ENCODE measurements around the gene AEBP2.
"Not testable (repeated sequence)": the region's sequence is repeated elsewhere in the genome, so short reads cannot be mapped to it uniquely, and the experiment has no call there.

AEBP2 gene

DNA sequence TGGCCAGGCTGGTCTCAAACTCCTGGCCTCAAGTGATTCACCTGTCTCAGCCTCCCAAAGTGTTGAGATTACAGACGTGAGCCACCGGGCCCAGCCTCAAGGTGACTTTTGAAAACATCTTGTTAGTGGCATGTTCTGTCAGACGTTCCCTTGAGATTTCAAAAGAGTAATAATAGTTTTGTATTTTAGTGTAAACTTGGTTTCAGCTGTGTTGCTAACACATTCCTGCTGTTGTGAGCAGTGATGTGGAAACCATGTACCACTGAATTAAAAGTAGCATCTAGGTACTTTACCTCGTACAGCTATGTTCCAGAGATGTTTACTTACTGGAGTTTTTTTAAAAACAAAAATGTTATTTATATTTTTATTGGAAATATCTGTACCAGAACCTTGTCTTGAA lies 111.3 kb downstream of the AEBP2 start:
- Histone ChIP-seq H3K36me3 (ENCODE audit: insufficient read depth, low read length) (no peaks in the 10 kb centered on the region), H3K4me1 (ENCODE audit: insufficient read depth, low read length) (peaks cover 6% of the 10 kb centered on the region; the same call in 1 of the 2 replicates), H3K9me3 (ENCODE audit: control insufficient read depth, insufficient read depth, low read length) (no peaks in the 10 kb centered on the region), H3K9ac (ENCODE audit: low read depth, low read length) (no peak overlapping the region)

DNA sequence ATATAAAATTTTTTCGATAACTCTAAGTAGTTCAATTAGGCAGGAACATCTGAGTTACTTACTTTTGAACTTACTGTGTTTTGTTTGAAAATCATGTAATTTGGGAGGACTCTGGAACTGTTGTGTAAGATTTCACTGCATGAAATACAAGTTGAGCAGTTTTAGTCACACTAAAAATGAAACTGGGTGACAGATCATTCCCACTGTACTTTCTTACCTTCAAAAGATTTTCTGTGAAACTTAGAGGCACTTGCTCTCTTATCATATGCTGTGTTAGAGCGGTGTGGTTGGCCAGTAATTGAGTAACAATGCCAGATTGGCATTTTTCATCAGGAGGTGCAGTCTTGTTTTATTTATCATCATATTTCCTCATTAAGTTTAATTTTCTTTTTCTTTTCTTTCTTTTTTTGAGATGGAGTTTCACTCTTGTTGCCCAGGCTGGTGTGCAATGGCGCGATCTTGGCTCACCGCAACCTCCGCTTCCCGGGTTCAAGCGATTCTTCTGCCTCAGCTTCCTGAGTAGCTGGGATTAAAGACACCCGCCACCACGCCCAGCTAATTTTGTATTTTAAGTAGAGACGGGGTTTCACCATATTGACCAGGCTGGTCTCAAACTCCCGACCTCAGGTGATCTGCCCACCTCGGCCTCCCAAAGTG lies 113.3 kb downstream of the AEBP2 start:
- not testable (repeated sequence) for H3K36me3 ChIP-seq (ENCODE audit: insufficient read depth, low read length); H3K9me3 ChIP-seq (ENCODE audit: control insufficient read depth, insufficient read depth, low read length); H3K4me1 ChIP-seq (ENCODE audit: insufficient read depth, low read length); H3K9ac ChIP-seq (ENCODE audit: low read depth, low read length)

DNA sequence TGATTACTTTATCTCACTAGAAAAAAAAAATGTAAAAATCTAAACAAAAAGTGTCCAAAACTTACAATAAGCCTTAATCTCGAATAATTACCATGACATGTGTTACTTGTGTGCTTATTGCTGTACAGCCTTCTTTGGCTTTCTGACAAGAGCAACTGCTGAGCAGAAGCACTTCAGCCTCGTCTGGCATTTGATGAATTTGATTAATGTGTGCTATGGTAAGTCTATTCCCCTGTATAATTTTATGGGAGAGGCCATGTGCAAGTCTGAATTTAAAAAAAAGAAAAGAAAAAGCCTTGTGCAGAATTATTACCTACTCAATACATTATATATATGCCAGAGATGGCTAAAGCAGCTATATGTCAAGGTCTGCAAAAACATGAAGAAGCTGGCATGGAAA lies 113.9 kb downstream of the AEBP2 start:
- H3K9ac ChIP-seq (ENCODE audit: low read depth, low read length) = no peak overlapping the region
- H3K9me3 ChIP-seq (ENCODE audit: control insufficient read depth, insufficient read depth, low read length) = no peaks in the 10 kb centered on the region
- H3K4me1 ChIP-seq (ENCODE audit: insufficient read depth, low read length) = no peaks in the 10 kb centered on the region
- no peaks in the 10 kb centered on the region for H3K36me3 ChIP-seq (ENCODE audit: insufficient read depth, low read length)

DNA sequence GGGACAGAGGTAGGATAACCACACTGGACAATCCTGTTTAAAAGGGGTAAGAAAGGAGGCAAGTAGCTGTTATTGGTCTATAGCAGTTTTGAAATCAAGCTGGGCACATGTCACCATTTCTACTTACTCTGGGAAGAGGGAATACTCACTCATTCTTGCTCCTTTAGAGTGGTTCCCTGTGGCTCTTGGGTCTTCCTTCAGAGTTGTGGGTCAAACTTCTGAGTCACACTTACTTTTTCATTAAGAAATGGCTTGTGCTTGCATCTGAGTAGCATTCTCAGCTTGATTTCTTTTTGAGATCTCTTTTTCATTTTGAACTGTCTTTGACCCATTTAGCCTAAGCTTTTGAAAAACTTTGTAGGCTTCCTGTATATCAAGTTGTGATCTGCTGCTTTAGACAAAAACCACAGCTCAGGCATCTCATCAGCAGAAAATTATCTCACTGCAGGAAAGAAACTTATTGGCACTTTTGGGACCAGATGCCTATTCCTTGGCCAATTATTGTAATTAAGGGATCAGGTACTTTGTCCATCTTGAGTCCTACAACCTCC lies 122.2 kb downstream of the AEBP2 start:
- Histone ChIP-seq H3K9me3 (ENCODE audit: control insufficient read depth, insufficient read depth, low read length) (no peaks in the 10 kb centered on the region; the same call in 1 of the 2 replicates), H3K36me3 (ENCODE audit: insufficient read depth, low read length) (no peaks in the 10 kb centered on the region), H3K9ac (ENCODE audit: low read depth, low read length) (no peak overlapping the region), H3K4me1 (ENCODE audit: insufficient read depth, low read length) (no peaks in the 10 kb centered on the region)

All from ES-I3 (cell line).